G401 (cell line): ENCODE data around the gene C6orf141. TPM values are rescaled to one million over a fixed set of nuclear protein-coding genes. Genes with fewer than 3 reads are reported as not detected.

ENCODE experiments used
- DNase-seq: peaks from one replicate; pipeline ENCODE4 v3.0.0-alpha.2; 2015; ENCODE audit warnings: low spot score
- in situ Hi-C: cut with HindIII; loops from 2 replicates; pipeline ENCODE4 v1.10.0; 2016; ENCODE audit warnings: low sequenced_read_pairs, mixed read lengths
- total RNA-seq: library from RNA; depleted of rRNA; stranded (reverse); fragments of >200 nt; shearing (Covaris generic); gene quantifications from 2 replicates; pipeline ENCODE4 v1.2.3, GENCODE V29; 2014; rRNA removed

The C6orf141 gene
- total RNA-seq, result 0.17 TPM in 1 of 2 replicates, not detected in the other

- in situ Hi-C loops, result no loop called here
- peak; percentile 43 for DNase-seq
Measured at GRCh38 chr6:49550492-49551077, at the start of gene C6orf141. Gene C6orf141 (plus strand): TSS chr6:49550668. CDS start chr6:49550793, 125 bp downstream.

- in situ Hi-C loops, result no loop called here
- no peak for DNase-seq
Measured at GRCh38 chr6:49504666-49505065, 45.8 kb upstream of the C6orf141 start.

DNA sequence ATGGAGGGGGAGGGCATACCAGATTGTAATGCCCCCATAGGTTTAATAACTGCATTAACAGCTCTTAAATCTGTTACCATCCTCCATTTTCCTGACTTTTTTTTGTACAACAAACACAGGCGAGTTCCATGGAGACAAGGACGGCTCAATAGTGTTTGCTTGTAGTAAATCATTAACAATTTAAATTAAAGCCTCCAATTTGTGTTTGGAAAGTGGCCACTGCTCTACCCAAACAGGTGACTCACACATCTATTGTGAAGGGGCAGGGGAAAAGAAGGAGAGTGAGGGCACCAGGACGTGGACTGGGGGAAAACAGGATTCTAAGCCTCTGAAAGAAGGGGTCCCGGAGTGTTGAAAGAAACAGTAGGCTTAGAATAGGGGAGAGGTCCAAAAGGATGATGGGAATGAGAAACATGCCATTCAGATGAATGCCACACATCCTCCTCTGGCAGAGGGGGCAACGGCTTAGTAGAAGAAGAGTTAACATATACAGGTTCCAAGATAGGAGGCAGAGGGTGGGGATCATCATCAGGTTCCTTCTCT is 43.8 kb upstream of the C6orf141 start:
- no peak for DNase-seq
- in situ Hi-C loops, result no loop called here

DNA sequence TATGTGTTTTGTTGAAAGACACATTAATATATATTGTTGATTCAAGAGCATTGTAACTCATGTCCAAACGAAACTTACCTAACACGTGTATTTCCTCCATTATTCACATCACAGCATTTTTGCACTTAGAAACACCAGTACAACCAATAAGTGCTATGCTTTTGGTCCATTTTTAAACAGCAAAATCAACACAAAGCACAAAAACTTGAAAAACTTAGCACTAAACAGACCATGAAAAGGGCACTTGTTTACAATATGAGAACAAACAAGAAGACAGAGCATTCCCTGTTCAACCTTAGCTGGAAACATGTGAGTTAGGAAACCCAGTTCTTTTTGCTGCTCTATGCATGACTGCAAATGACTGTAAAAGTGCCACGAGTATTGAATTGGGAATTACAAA is 41.1 kb upstream of the C6orf141 start:
- no peak for DNase-seq
- in situ Hi-C loops, result no loop called here

DNA sequence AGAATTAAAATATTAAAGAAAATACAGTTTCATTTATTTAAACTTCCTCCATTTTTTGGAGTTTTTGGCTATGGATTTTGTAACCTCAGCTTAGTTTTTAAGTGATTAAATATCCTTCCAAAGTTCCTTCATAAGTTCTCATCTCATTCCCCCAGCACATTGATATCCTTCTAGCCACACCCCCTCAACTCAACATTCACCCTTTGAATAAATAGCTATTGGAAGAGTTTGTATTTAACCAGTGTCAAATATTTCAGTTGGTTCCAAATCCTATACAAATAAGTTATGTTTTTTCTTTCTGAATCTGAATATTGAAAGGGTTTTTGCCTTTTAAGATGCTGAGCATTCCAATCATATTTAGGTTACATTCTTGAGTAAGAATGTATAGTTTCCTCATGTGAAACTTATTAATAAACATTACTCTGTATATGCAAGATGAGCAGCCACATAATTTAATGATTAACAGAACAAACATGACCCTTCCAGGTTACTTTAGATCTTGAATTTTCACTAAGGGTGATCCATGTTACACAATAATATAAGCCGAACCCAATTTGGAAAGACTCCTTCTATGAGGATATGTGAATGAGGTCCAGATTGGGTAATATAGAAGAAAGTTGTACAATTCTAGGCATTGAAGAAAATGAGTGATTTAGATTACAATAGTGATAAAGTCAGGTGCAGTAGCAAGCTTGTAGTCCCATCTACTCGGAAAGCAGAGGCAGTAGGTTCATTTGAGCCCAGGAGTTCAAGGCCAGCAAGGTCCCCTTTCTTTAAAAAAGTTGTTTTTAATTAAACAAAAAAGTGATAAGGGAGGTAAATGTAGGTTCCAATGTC is 37.1 kb upstream of the C6orf141 start:
- no peak for DNase-seq
- in situ Hi-C loops, result no loop called here

DNA sequence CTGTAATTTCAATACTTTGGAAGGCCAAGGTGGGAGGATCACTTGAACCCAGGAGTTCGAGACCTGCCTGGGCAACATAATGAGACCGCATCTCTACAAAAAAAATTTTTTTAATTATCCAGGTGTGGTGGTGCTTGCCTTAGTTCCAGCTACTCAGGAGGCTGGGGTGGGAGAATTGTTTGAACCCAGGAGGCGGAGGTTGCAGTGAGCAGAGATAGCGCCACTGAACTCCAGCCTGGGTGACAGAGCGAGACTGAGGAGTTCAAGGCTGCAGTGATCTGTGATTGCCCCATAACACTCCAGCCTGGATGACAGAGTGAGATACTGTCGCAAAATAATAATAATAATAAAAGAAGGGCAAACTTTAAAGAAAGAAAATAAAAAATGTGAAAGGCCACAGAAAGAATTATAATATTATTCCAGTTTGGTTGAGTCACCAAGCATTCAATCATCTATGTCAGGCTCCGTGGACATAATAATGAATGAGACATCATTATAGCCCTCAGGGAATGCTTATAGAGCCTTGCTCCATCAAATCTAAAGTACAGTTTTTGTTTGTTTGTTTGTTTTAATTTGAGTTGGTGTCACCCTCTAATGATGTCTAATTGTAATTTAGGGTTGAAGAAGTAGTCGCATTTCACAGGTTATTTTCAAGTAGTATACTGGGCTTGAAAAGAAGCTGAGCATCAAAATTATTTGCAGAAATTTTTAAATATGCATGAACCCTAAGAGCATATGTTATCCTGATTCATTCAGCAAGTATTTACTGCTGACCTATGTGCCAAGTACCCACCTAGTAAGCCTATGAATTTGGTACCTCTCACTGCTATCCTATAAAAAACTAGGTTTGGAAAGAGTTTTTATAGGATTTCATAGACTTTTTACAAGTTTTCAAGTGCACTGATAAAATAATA is 35.6 kb upstream of the C6orf141 start:
- no peak for DNase-seq
- in situ Hi-C loops, result no loop called here

- in situ Hi-C loops, result no loop called here
- DNase-seq, result no peak
Measured at GRCh38 chr6:49515485-49516146, 34.9 kb upstream of the C6orf141 start.

- no peak for DNase-seq
- in situ Hi-C loops, result no loop called here
Measured at GRCh38 chr6:49516147-49516505, 34.3 kb upstream of the C6orf141 start.

DNA sequence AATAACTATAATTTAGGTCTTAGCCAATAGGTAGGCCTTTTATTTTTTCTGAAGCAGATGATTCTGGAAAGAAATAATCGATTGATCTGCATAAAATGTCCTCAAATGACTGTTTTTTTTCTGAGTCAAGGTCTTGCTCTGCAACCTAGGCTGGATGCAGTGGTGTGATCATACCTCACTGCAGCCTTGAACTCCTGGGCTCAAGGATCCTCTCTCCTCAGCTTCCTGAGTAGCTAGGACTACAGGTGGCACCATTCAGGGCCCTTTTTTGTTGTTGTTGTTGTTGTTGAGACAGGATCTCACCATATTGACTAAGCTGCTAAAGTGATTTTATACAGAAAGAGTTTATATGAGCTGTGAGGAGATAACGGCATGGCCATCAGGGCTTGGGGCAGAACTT is 32.5 kb upstream of the C6orf141 start:
- in situ Hi-C loops, result no loop called here
- no peak for DNase-seq

DNA sequence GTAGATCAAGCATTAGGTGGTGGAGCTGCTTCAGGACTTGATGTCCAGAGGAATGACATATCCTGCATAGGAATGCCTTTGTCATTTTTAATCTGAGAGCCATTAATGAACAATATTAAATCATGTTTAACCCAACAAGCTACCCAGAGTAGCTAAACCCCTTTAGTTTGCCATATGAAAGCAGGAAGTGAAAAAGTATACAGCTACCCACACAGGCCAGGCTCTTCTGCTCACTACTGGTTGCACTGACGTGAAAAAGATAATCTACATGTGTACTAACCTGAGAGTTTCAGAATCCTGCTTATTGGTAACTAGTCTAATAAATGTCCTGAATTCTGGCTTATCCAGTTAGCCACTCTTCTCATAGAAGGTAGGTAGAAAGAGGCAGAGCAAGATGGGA is 30.8 kb upstream of the C6orf141 start:
- in situ Hi-C loops, result no loop called here
- no peak for DNase-seq

- no peak for DNase-seq
Measured at GRCh38 chr6:49522710-49523593, 27.5 kb upstream of the C6orf141 start.

GRCh38 chr6:49523901-49524300 is 26.6 kb upstream of the C6orf141 start:
- in situ Hi-C loops, result no loop called here
- DNase-seq, result no peak

More at GRCh38 chr6:49522710-49523593, 27.5 kb upstream of the C6orf141 start:
- in situ Hi-C loops, result no loop called here

DNA sequence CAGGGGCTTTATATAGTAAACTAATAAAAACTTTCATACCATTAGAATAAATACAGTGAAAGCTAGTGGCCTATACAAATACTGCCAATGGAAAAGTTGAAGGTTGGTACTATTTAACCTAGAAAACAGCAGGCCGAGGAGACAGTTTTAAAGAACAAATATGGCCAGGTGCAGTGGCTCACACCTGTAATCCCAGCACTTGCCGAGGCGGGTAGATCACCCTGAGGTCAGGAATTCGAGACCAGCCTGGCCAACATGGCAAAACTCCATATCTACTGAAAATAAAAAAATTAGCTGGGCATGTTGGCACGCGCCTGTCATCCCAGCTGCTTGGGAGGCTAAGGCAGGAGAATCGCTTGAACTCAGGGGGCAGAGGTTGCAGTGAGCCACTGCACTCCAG is 25.9 kb upstream of the C6orf141 start:
- in situ Hi-C loops, result no loop called here
- no peak for DNase-seq

GRCh38 chr6:49526598-49526997 is 23.9 kb upstream of the C6orf141 start:
- in situ Hi-C loops, result no loop called here
- DNase-seq, result no peak

DNA sequence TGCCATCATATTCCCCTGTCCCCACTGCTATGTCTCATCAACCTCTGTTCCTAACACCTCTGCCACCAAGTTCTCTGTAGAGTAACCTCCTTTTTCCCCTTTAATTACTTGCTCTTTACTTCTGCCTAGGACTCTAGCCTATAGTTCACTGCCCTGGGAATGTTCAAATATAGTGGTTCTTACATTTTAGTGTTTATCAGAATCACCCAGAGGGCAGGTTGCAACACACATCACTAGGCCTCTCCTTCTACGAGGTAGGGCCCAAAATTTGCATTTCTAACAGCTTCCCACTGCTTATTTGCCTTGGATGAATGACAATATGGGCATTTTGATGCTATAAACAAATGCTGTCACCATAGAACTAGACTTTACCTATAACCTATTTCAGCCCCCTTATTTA is 23.1 kb upstream of the C6orf141 start:
- in situ Hi-C loops, result no loop called here
- no peak for DNase-seq

DNA sequence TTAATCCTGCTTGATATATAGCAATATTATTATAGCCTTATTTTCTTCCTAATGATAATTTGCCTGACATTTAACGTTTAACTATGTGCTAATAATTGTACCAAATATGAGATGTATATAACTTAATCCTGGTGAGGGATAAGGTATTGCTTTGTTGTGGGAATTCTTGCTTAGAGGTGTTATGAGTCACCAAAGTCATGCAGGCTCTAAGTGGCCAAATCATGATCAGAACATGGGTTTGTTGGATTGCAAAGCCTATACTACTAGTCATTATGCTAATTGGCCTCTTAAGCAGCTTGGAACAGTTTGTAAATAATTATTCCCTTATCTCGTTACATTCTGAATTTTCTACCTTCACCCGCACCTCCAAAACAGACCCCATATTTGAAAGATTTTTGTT is 21.9 kb upstream of the C6orf141 start:
- no peak for DNase-seq
- in situ Hi-C loops, result no loop called here

DNA sequence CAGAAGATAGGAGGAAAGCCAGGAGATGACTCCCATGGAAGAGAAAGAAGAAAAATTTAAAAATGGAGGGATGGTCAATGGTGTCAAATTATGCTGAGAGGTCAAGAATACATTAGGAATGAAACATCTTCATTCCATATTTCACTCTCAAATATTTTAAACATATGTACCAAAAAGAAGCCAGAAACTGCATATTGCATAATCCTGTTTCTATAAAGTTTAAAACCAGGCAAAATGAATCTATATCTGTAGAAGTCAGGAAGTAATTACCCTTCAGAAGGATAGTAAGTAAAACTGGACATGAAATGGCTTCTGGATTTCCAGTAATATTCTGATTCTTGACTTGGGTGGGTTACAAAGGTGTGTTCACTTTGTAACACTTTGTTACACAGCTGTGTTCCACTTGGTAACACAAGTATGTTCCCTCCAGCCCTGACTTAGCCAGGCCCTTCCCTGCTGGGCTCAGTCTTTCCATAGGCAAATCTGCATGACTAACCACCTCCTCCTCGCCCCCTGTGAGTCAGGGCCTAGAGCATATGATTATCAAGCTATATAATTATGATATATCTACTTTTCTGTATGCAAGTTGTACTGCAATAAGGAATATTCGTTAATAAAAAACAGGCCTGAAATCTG is 20.2 kb upstream of the C6orf141 start:
- DNase-seq, result no peak
- in situ Hi-C loops, result no loop called here
